ENCODE data around the gene RELCH.

- no peak for TF ChIP-seq POLR2AphosphoS5 (IDR thresholded peaks at IDR 0.05; ENCODE audit: low read depth, low read length)
- no peak for TF ChIP-seq TAF1 (IDR thresholded peaks at IDR 0.05; ENCODE audit: borderline replicate concordance, insufficient read depth, low read length)
These were observed 90.0 kb downstream of the RELCH start for GRCh38 chr18:62277045-62277444.
